AG09309 (cell line): Measurements from ENCODE around the gene PARD3.

Experiments
- DNase-seq: peaks from one replicate; pipeline ENCODE4 v3.0.0-alpha.2; 2010; ENCODE audit warnings: low read depth
- H3K4me3 ChIP-seq: 2 replicates; pipeline ENCODE4 v1.5.1; 2011; ENCODE audit warnings: mild to moderate bottlenecking, low read depth, low read length, moderate library complexity; ENCODE audit not compliant: control insufficient read depth
- CTCF ChIP-seq: IDR thresholded peaks from 2 replicates; pipeline ENCODE4 v1.5.1; 2011; ENCODE audit warnings: mild to moderate bottlenecking, low read depth, low read length, inconsistent platforms; ENCODE audit not compliant: insufficient read depth, control insufficient read depth; ENCODE audit errors: missing control alignments

The PARD3 gene

GRCh38 chr10:34374356-34375045 is 440.6 kb downstream of the PARD3 start:
- H3K4me3 ChIP-seq = no peak overlapping the region
- DNase-seq = no peak
- no peak for TF ChIP-seq CTCF

GRCh38 chr10:34373211-34373610 is 441.9 kb downstream of the PARD3 start:
- no peak overlapping the region for H3K4me3 ChIP-seq
- no peak for TF ChIP-seq CTCF
- no peak for DNase-seq

GRCh38 chr10:34372509-34372908 is 442.6 kb downstream of the PARD3 start:
- TF ChIP-seq CTCF = no peak
- H3K4me3 ChIP-seq = no peak overlapping the region
- no peak for DNase-seq

- no peak for DNase-seq
- no peak for TF ChIP-seq CTCF
- no peak overlapping the region for H3K4me3 ChIP-seq
Measured at GRCh38 chr10:34370126-34370525, 445.0 kb downstream of the PARD3 start.

GRCh38 chr10:34369120-34369519 is 446.0 kb downstream of the PARD3 start:
- no peak for TF ChIP-seq CTCF
- no peak overlapping the region for H3K4me3 ChIP-seq
- DNase-seq = no peak

GRCh38 chr10:34364253-34365037 is 450.7 kb downstream of the PARD3 start:
- no peak for TF ChIP-seq CTCF
- DNase-seq = no peak
- H3K4me3 ChIP-seq = no peak overlapping the region
